Measurements from ENCODE around the gene CFDP1.

- TF ChIP-seq CTCF (conservative IDR thresholded peaks at IDR 0.05 in 1 of 2, IDR thresholded peaks at IDR 0.05 in 1 of 2; ENCODE audit: extremely low read depth in 1 of 2, insufficient read depth in 1 of 2, low read depth in 1 of 2, low read length in 2 of 2) (no peak), EZH2 (IDR thresholded peaks at IDR 0.05; ENCODE audit: borderline replicate concordance, low read length) (no peak)
Observed at GRCh38 chr16:75462806-75463205, 29.5 kb upstream of the CFDP1 start.

All from mammary epithelial cell (primary cell).